ENCODE data around the gene ATP5MG. TPM values are rescaled to one million over a fixed set of nuclear protein-coding genes. Genes with fewer than 3 reads are reported as not detected.
"Not testable (repeated sequence)": the region's sequence is repeated elsewhere in the genome, so short reads cannot be mapped to it uniquely, and the experiment has no call there.

ATP5MG gene
- total RNA-seq, 1 donor from 2014 or later, result 174 TPM

DNA sequence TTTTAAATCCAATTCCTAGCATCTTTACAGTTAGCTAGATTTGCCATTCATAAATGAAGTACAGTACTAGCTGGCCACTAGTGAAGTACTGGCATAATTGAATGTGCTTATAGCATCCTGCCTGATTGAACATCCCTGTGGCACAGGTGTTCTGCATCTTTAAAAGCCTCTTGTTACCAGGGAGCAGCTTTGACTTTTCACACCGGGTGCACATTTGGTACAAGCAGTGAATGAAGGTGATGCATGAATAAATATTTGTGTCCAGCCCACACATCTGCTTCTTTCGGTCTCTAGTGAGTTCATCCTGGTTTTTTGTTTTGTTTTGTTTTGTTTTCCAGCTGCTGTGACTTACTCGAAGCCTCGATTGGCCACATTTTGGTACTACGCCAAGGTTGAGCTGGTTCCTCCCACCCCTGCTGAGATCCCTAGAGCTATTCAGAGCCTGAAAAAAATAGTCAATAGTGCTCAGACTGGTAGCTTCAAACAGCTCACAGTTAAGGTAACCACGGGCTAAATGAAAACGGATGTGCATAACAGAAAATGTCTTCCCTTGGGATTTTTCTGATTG lies 5.3 kb downstream of the ATP5MG start:
- DNase-seq (ENCODE audit: low spot score), result no peak

DNA sequence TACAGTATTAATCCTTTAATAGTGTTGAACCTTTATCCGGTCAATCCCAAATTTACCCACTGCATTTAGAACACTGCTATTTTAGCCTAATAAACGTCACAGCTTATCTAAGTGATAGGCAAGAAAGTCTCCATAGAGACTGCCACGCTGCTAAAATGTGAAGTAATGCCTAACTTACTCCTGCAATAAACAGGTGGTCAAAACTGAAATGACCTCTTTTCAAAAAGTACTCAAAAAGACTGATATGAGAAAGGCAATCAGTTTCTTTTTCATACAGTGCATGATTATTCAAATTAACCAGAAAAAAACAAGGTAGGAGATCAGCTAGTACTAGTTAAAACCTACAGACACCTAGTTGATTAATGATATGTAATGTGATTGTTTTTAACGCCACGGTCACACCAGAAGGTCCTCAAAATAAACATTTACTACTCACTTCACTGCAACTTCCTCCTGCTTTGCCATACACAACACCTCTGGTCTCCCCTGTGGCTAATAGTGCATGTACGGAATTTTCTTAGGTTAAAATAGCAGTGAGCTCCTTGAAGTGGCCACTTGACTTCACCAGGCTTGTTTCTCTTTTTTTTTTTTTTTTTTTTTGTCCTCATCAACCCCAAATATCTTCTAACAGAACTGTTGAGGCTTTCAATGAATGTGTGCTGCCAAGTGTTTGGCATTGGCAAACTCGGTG lies 8.8 kb downstream of the ATP5MG start:
- DNase-seq (ENCODE audit: low spot score), result no peak

DNA sequence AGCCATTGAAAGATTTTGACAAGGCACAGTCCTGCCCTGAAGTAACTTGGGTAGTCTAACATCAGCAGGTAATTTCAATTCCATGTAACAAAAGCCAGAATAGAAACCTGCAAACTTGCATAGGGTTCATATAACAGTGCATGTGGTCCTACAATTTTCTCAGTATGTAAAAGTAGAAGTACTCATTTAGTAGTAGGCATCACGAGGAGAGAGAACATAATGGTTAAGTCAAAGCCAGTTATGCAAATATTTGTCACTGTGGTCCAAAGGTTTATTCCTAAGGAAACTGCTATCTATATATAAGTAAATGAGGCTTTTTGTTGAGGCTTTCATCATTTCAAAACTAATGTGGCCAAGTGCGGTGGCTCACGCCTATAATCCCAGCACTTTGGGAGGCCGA lies 10.1 kb downstream of the ATP5MG start:
- DNase-seq (ENCODE audit: low spot score), result no peak

DNA sequence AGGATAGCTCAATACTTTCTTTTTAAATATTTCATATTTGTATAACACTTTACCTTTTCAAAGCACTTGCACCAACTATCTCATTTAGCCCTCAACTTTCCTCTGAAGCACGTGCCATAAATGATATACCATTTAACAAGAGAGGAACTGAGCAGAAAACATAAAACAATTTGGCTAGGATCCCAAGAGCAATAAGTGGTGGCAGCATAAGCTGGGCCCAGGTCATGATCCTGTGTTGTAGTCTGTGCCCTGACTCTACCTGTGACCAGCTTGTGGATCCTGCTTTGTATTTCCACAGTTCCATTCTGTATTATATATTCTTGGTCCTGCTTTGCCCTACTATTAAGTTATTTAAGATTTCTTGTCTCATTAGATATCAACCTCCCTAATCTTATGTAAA lies 11.5 kb downstream of the ATP5MG start:
- DNase-seq (ENCODE audit: low spot score), result no peak

DNA sequence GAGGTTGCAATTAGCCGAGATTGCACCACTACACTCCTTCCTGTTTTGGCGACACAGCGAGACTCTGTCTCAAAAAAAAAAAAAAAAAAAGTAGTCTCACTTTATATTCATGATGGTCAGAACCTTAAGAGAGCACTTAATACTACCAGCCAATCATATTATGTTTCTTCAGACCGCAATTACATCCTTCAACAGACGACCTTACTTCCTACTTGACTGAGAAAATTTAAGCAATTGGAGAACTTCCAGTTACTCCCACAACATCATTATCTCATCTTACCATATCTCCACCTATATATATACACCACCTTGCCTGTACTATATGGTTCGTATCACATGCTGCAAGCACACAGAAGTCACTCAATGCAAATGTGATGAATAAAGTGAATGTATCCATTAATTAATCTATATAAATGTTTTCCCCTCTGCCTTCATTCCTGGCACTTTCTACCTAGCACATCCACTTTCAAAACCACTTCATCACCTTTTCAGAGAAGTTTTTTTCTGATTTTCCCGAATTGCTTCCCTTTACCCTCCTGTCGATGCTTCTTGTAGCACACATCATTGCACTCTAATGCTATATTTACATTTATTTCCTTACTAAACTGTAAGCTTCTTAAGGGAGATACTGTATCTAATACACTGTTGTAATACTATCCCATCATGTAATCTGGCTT lies 13.8 kb downstream of the ATP5MG start:
- DNase-seq (ENCODE audit: low spot score), result no peak

- peak; percentile 65 for DNase-seq (ENCODE audit: low spot score)
These were observed 14.3 kb downstream of the ATP5MG start for GRCh38 chr11:118415739-118416068.

DNA sequence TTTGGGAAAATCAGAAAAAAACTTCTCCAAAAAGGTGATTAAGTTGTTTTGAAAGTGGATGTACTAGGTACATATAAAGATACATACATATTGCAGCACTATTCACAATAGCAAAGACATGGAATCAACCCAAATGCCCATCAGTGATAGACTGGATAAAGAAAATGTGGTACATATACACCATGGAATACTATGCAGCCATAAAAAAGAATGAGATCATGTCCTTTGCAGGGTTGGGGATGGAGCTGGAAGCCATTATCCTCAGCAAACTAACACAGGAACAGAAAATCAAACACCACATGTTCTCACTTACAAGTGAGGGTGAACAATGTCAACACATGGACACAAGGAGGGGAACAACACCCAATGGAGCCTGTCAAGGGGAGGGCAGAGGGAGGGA lies 15.5 kb downstream of the ATP5MG start:
- DNase-seq (ENCODE audit: low spot score), result not testable (repeated sequence)

DNA sequence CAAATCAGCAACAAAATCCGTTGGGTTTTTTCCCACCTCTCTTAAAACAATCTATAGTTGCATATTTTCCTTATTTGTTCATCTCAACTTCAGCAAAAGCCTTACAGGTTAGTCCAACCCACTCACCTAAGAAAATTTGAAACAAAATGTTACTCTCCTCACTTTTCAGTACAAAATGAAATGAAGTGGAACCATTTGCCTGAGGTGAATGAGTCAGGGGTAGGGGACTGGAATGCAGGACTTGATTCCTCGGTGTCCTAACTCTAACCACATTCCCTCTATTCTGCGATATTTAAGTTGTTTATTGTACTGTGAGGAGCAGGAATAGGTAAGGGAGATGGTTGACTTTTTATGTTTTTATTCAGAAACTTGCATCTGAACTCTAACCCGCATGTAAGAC lies 16.4 kb downstream of the ATP5MG start:
- no peak for DNase-seq (ENCODE audit: low spot score)

GRCh38 chr11:118418766-118419165 lies 17.4 kb downstream of the ATP5MG start:
- DNase-seq (ENCODE audit: low spot score), result no peak

- DNase-seq (ENCODE audit: low spot score), result no peak
These were observed 26.3 kb downstream of the ATP5MG start for GRCh38 chr11:118427707-118428106.

- DNase-seq (ENCODE audit: low spot score), result no peak
These were observed 29.6 kb downstream of the ATP5MG start for GRCh38 chr11:118430956-118431355.

DNA sequence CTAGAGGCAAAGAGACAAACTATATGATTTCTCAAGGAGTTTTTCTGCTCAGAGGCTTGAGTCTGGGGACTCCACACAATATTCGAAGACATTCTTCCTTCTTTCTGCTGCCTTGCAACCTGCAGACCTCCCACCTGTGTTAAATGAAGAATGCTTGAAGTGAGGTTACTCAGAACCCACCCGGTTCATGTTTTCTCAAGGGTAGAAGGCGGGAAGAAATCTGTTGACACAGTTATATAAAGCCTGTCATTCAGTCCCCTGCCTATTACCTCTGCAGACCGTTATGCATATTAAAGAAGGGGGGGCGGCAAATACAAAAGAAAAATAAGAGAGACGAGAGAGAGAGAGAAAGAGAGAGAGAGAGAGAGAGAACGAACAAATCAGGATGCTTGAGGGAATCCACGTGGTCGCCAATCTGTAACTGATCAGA lies 32.7 kb downstream of the ATP5MG start:
- no peak for DNase-seq (ENCODE audit: low spot score)

DNA sequence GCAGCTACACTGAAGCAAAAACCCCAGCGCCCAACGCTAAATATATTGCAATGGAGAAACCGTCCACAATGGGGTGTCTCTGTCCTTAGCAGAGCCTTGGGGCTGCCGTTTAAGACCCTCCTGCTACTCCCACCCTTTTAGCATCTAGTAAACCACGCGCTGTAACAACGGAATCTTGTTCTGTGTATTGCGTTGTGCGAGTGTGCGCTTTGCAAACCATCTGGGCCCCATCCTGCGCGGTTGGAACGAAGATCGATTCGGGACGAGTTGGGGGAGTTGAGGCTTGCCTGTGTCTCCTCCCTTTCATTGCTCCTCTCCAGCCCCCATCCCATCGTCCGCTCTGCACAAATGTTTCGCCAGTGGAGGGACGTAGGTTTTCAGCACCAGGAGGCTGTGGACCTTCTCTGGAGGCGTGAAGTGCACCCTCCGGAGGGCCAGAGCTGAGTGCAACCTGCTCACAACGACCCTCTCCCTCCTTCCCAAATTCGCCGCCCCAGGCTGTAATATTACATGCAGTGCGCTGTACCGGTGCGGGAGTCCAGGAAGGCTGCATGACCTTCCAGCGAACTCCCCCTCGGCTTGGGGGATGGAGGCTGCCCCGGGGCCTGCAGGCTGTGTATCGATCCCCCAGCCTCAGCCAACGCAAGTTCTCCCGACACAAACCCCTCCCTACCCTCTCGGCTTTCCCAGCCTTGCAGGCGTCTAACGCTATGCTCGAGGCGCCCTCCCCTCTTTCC lies 33.3 kb downstream of the ATP5MG start:
- peak; percentile 52 for DNase-seq (ENCODE audit: low spot score)

DNA sequence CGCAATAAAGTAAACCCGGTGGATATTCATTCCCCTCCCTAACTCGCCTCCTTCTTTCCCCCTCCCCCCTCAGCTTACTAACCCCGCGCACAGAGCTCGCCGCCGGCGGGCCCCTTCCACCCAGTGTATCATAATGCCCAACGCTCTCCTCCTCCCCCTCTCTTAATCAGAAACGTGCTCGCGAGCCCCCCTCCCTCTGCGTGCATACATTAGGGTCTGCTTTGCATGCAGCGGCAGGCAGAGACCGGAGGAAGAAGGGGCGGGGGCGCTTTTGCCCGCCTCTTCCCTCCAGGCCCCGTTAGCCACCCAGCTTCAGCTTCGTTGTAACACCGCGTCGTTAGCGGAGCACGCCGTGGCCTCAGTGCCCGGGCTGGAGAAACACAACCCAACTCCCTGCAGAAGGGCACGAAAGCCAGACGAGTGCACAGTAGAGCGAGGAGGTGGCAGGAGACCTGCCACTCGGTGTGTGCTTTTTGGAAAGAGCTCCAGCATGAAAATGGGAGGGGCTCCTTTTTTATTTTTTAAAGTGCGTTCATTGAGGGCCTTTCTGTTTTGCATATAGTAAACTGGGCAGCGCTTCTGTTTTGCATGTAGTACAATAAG lies 34.0 kb downstream of the ATP5MG start:
- DNase-seq (ENCODE audit: low spot score), result no peak

- DNase-seq (ENCODE audit: low spot score), result peak; percentile 96
These were observed 34.7 kb downstream of the ATP5MG start, which contains the start of gene KMT2A for GRCh38 chr11:118435893-118436624. KMT2A (plus strand) TSS chr11:118436492; CDS start chr11:118436513, 21 bp downstream.

GRCh38 chr11:118436639-118437207 lies 35.3 kb downstream of the ATP5MG start:
- peak; percentile 65 for DNase-seq (ENCODE audit: low spot score)

GRCh38 chr11:118437208-118438125 lies 36.1 kb downstream of the ATP5MG start:
- peak; percentile 45 for DNase-seq (ENCODE audit: low spot score)

- peak; percentile 55 for DNase-seq (ENCODE audit: low spot score)
These were observed 37.0 kb downstream of the ATP5MG start for GRCh38 chr11:118438314-118438931.

DNA sequence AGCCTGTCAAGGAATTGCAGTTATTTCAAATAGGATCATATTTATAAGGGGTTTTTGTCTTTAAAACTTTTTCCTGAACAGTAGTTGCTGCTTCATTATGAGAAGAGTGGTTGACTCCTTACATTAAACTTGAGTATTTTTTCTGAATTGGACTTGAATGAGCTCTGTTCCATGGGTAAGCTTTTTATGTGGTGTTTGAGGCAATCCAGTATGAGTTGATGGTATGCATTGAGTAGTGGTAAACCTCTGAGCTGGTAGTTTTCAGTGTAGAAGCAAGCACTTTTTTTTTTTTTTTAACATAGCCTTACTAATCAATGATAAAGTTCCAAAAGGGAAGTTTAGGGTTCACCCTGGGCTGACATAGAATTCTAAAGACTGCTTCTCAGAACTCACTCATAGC lies 38.2 kb downstream of the ATP5MG start:
- DNase-seq (ENCODE audit: low spot score), result no peak
